GM18907 (cell line): ENCODE measurements around the gene SULT1B1.

Experiments used
- ATAC-seq: cut with Tn5 transposase; IDR thresholded peaks from one replicate; pipeline ENCODE4 v1.9.1; 2021; ENCODE audit warnings: mild to moderate bottlenecking, moderate library complexity; ENCODE audit not compliant: unreplicated experiment

Gene SULT1B1

DNA sequence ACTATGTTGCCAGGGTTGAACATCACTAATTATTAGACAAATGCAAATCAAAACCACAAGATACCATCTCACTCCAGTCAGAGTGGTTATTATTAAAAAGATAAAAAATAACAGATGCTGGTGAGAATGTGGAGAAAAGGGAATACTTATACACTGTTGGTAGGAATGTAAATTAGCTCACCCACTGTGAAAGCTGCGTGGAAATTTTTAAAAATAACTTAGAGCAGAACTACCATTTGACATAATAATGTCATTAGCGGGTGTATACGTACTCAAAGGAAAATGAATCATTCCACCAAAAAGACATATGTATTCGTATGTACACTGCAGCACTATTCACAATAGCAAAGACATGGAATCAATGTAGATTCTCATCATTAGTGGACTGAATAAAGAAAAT is 58.7 kb downstream of the SULT1B1 start:
- no peak for ATAC-seq

GRCh38 chr4:69697536-69698242 is 62.7 kb downstream of the SULT1B1 start:
- ATAC-seq: no peak

DNA sequence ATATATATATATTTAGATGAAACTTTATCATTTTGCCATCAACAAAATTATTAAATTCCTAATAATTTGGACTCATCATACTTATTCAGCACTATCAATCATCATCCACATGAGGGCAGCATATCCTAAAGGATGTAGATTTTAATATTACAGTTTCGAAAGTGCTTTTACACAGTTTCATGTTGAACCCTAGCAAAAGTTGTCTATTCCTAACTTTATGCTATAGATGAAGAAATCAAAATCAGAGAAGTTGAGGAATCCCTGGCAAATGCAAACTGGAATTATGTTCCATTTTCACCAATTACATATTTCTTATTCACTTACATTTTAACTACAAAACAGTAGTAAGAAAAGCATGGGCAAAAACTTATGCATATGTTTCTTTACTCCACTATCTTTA is 70.8 kb downstream of the SULT1B1 start:
- ATAC-seq: peak; percentile 54

- ATAC-seq: no peak
Observed at GRCh38 chr4:69684804-69685203, 75.6 kb downstream of the SULT1B1 start.
